Measurements from ENCODE around the gene PSMD10.
A peak's percentile ranks its signal among the peaks of the same experiment; 100 is the strongest.

The PSMD10 gene

GRCh38 chrX:108091264-108091877 is at the start of gene PSMD10, which contains the start of gene ATG4A:
PSMD10 (minus strand) TSS chrX:108091542; CDS start chrX:108091520, 22 bp downstream.
ATG4A (plus strand) TSS chrX:108091778; CDS start chrX:108091827, 49 bp downstream.
- TF ChIP-seq CTCF (IDR thresholded peaks at IDR 0.05; ENCODE audit: low read depth, low read length) = no peak
- H3K4me3 ChIP-seq (ENCODE audit: low read depth, low read length) = peak within 1 kb of the TSS; percentile 64

GRCh38 chrX:108138814-108139702 is 47.7 kb upstream of the PSMD10 start:
- peak; percentile 51 for TF ChIP-seq CTCF (IDR thresholded peaks at IDR 0.05; ENCODE audit: low read depth, low read length)

GRCh38 chrX:108134724-108135123 is 43.4 kb upstream of the PSMD10 start:
- H3K4me3 ChIP-seq (ENCODE audit: low read depth, low read length) = no peak overlapping the region
- no peak for TF ChIP-seq CTCF (IDR thresholded peaks at IDR 0.05; ENCODE audit: low read depth, low read length)

More at GRCh38 chrX:108138814-108139702, 47.7 kb upstream of the PSMD10 start:
- no peak overlapping the region for H3K4me3 ChIP-seq (ENCODE audit: low read depth, low read length)

- no peak overlapping the region for H3K4me3 ChIP-seq (ENCODE audit: low read depth, low read length)
- TF ChIP-seq CTCF (IDR thresholded peaks at IDR 0.05; ENCODE audit: low read depth, low read length) = no peak
Measured at GRCh38 chrX:108132876-108133275, 41.5 kb upstream of the PSMD10 start.

- no peak for TF ChIP-seq CTCF (IDR thresholded peaks at IDR 0.05; ENCODE audit: low read depth, low read length)
Measured at GRCh38 chrX:108132034-108132433, 40.7 kb upstream of the PSMD10 start.

GRCh38 chrX:108131471-108131870 is 40.1 kb upstream of the PSMD10 start:
- no peak for TF ChIP-seq CTCF (IDR thresholded peaks at IDR 0.05; ENCODE audit: low read depth, low read length)
- H3K4me3 ChIP-seq (ENCODE audit: low read depth, low read length) = no peak overlapping the region

More at GRCh38 chrX:108132034-108132433, 40.7 kb upstream of the PSMD10 start:
- H3K4me3 ChIP-seq (ENCODE audit: low read depth, low read length) = no peak overlapping the region

- TF ChIP-seq CTCF (IDR thresholded peaks at IDR 0.05; ENCODE audit: low read depth, low read length) = no peak
- no peak overlapping the region for H3K4me3 ChIP-seq (ENCODE audit: low read depth, low read length)
Measured at GRCh38 chrX:108130889-108131288, 39.5 kb upstream of the PSMD10 start.

Data from WI38 (cell line).